HL-60 (cell line): ENCODE results near the gene GABBR2.

Source experiments
- POLR2AphosphoS5 ChIP-seq: IDR thresholded peaks from 2 replicates; pipeline ENCODE4 v1.6.1; 2012; ENCODE audit warnings: low read depth
- SPI1 ChIP-seq: IDR thresholded peaks from 2 replicates; pipeline ENCODE4 v1.6.1; 2012; ENCODE audit warnings: low read depth, mild to moderate bottlenecking, borderline replicate concordance
- TF ChIP-seq, protein P1 (sequence below): IDR thresholded peaks from one replicate; pipeline ENCODE4 v1.5.1; 2011; ENCODE audit warnings: low read length, control low read depth, inconsistent platforms; ENCODE audit not compliant: insufficient read depth

- TF ChIP-seq, protein P1, sequence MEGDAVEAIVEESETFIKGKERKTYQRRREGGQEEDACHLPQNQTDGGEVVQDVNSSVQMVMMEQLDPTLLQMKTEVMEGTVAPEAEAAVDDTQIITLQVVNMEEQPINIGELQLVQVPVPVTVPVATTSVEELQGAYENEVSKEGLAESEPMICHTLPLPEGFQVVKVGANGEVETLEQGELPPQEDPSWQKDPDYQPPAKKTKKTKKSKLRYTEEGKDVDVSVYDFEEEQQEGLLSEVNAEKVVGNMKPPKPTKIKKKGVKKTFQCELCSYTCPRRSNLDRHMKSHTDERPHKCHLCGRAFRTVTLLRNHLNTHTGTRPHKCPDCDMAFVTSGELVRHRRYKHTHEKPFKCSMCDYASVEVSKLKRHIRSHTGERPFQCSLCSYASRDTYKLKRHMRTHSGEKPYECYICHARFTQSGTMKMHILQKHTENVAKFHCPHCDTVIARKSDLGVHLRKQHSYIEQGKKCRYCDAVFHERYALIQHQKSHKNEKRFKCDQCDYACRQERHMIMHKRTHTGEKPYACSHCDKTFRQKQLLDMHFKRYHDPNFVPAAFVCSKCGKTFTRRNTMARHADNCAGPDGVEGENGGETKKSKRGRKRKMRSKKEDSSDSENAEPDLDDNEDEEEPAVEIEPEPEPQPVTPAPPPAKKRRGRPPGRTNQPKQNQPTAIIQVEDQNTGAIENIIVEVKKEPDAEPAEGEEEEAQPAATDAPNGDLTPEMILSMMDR: no peak
- TF ChIP-seq SPI1 (no peak), POLR2AphosphoS5 (no peak)
Measured at GRCh38 chr9:98284754-98285153, 424.0 kb downstream of the GABBR2 start.
